Lung (tissue), 12 donors: Measurements from ENCODE around the gene CASZ1. TPM values are rescaled to one million over a fixed set of nuclear protein-coding genes. Genes with fewer than 3 reads are reported as not detected.

ENCODE experiments used
- ATAC-seq: fragments of 200-7000 bp; cut with Tn5 transposase; one replicate; pipeline ENCODE4 v1.9.1; 2020; ENCODE audit warnings: moderate number of reproducible peaks; ENCODE audit not compliant: insufficient read depth, low FRiP score
- DNase-seq, 3 donors: peaks; one replicate each; pipeline ENCODE4 v3.0.0-alpha.2; 2013 to 2017
- H3K27ac ChIP-seq, 2 donors: one replicate each; pipeline ENCODE4 v1.5.1; 2013; ENCODE audit warnings: mild to moderate bottlenecking in 2 of 2, moderate library complexity in 2 of 2, control low read depth in 1 of 2, inconsistent platforms in 1 of 2, low read depth in 1 of 2, low read length in 1 of 2
- H3K27me3 ChIP-seq, 3 donors: one replicate each; pipeline ENCODE4 v1.5.1; 2013; ENCODE audit warnings: low read length in 2 of 3; ENCODE audit not compliant: control insufficient read depth in 3 of 3, insufficient read depth in 3 of 3
- H3K36me3 ChIP-seq, 4 donors: one replicate each; pipeline ENCODE4 v1.5.1; 2013; ENCODE audit warnings: low read length in 4 of 4, mild to moderate bottlenecking in 1 of 4, moderate library complexity in 1 of 4; ENCODE audit not compliant: control insufficient read depth in 4 of 4, insufficient read depth in 4 of 4
- H3K4me1 ChIP-seq, 5 donors: one replicate each; pipeline ENCODE4 v1.5.1; 2013; ENCODE audit warnings: low read length in 5 of 5, mild to moderate bottlenecking in 2 of 5, moderate library complexity in 1 of 5; ENCODE audit not compliant: control insufficient read depth in 5 of 5, insufficient read depth in 5 of 5
- H3K4me3 ChIP-seq: one replicate; pipeline ENCODE4 v1.5.1; 2013; ENCODE audit warnings: mild to moderate bottlenecking, control low read depth, moderate library complexity
- H3K9ac ChIP-seq, 2 donors: one replicate each; pipeline ENCODE4 v1.5.1; 2013; ENCODE audit warnings: low read length in 2 of 2, control low read depth in 1 of 2; ENCODE audit not compliant: insufficient read depth in 1 of 2
- H3K9me3 ChIP-seq, 4 donors: one replicate each; pipeline ENCODE4 v1.5.1; 2013; ENCODE audit warnings: low read length in 3 of 4, mild to moderate bottlenecking in 1 of 4, moderate library complexity in 1 of 4; ENCODE audit not compliant: control insufficient read depth in 4 of 4, insufficient read depth in 3 of 4
- whole genome bisulfite sequencing, 2 donors: extraction: QIAGEN DNeasy Blood & Tissue Kit; methylation state at CpG; one replicate each; pipeline ENCODE4 v1.1.7; 2013; 5-methylcytosine and 5-hydroxymethylcytosine counted together
- polyA plus RNA-seq, 2 donors: library from polyadenylated mRNA; stranded (reverse); fragments of 200-250 nt; gene quantifications; one replicate each; pipeline ENCODE4 v1.2.1, GENCODE V29; 2013
- total RNA-seq, 2 donors: library from RNA; depleted of rRNA in 1 of 2; stranded (reverse); fragments of >200 nt in 1 of 2; gene quantifications; one replicate each; pipeline ENCODE4 v1.2.1, GENCODE V29; 2014 to 2021
- TF ChIP-seq, protein P1 (sequence below): IDR thresholded peaks from 2 replicates; pipeline ENCODE4 v1.5.1; 2012; ENCODE audit warnings: mild to moderate bottlenecking; ENCODE audit errors: control extremely low read depth, extremely low read depth
- donor health status: control.
- donor health status: control.
- donor health status: Bipolar disorder and iron deficiency.
- donor health status: healthy.
- donor health status: DM: yes; HTN: yes; CAD: no.

Gene CASZ1
- total and polyA plus RNA-seq, 4 donors: 10.3 to 69.9 (median 40.5) TPM

- DNase-seq (no peak), ATAC-seq (no peak)
- no peak overlapping the region for H3K4me3 ChIP-seq
- no peaks in the 10 kb centered on the region for H3K36me3 ChIP-seq
- peaks cover 6 to 75% (median 40%) of the 10 kb centered on the region in 5 donors for H3K4me1 ChIP-seq
- TF ChIP-seq, protein P1, sequence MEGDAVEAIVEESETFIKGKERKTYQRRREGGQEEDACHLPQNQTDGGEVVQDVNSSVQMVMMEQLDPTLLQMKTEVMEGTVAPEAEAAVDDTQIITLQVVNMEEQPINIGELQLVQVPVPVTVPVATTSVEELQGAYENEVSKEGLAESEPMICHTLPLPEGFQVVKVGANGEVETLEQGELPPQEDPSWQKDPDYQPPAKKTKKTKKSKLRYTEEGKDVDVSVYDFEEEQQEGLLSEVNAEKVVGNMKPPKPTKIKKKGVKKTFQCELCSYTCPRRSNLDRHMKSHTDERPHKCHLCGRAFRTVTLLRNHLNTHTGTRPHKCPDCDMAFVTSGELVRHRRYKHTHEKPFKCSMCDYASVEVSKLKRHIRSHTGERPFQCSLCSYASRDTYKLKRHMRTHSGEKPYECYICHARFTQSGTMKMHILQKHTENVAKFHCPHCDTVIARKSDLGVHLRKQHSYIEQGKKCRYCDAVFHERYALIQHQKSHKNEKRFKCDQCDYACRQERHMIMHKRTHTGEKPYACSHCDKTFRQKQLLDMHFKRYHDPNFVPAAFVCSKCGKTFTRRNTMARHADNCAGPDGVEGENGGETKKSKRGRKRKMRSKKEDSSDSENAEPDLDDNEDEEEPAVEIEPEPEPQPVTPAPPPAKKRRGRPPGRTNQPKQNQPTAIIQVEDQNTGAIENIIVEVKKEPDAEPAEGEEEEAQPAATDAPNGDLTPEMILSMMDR: no peak
- 48 to 79% methylated on average over 11 of the region's 11 CpGs for WGBS, 2 donors
- H3K27ac ChIP-seq: peak overlapping the region; percentile 84 to 89
- H3K9ac ChIP-seq: no peak overlapping the region
- no peaks in the 10 kb centered on the region for H3K27me3 ChIP-seq
- H3K9me3 ChIP-seq: no peaks in the 10 kb centered on the region
Observed at GRCh38 chr1:10685808-10686403, 110.5 kb downstream of the CASZ1 start.

DNA sequence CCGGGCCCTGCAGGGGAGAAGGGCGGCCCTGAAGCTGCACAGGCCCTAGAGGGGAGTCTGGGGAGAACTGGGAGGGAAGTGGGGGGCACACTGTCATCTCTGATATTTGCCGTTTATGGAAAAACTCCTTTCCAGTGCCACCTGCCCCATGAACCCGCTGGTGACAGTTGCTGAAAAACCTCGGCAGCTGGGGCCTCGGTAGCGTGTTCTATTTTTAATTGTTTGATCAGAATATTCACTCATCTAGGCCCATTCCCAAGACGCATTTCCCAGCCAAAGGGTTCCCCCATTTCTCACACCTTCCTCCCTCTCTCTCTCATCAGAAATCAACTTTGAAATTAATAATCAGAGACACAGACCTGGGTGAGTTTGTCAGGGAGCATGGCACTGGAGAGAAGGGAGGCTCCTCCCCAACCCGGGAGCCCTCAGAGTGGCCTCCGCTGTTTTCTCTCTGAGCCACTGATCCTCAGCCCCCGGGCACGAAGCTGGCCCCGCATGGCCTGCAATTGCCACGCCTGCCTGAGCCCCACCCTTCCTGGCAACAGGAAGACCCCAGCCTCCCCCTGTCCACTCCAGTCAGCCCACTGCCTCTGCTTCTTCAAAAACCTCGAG, 111.1 kb downstream of the CASZ1 start:
- TF ChIP-seq, protein P1: no peak
- Histone ChIP-seq H3K27me3 (no peaks in the 10 kb centered on the region), H3K27ac (peak overlapping the region; percentile 84 to 89), H3K9ac (no peak overlapping the region), H3K9me3 (no peaks in the 10 kb centered on the region), H3K4me3 (no peak overlapping the region), H3K36me3 (no peaks in the 10 kb centered on the region), H3K4me1 (peaks cover 6 to 73% (median 40%) of the 10 kb centered on the region in 5 donors)
- ATAC-seq: no peak
- no peak for DNase-seq
- WGBS, 2 donors: 63 to 75% methylated on average over 15 of the region's 15 CpGs

- no peak for ATAC-seq
- no peaks in the 10 kb centered on the region for H3K27me3 ChIP-seq
- 78 to 91% methylated on average over 10 of the region's 10 CpGs for WGBS, 2 donors
- no peak overlapping the region for H3K4me3 ChIP-seq
- TF ChIP-seq, protein P1: no peak
- DNase-seq: no peak
- no peak overlapping the region for H3K9ac ChIP-seq
- H3K36me3 ChIP-seq: no peaks in the 10 kb centered on the region
- H3K9me3 ChIP-seq: no peaks in the 10 kb centered on the region
- peak overlapping the region; percentile 29 to 65 for H3K27ac ChIP-seq
- H3K4me1 ChIP-seq: peaks cover 6 to 69% (median 47%) of the 10 kb centered on the region in 5 donors
Observed at GRCh38 chr1:10684221-10684620, 112.2 kb downstream of the CASZ1 start.
